Stimulated activated effector memory CD8-positive, alpha-beta T cell treated with anti-CD3 and anti-CD28 coated beads, Interleukin-12 subunit alpha, Interleukin-12 subunit beta, amount 100 ng/mL, for 72 hours (primary cell): ENCODE results near the gene ABCG8.
A peak's percentile ranks its signal among the peaks of the same experiment; 100 is the strongest.

Source experiments
- ATAC-seq: fragments of 150-1000 bp; cut with Tn5 transposase; 2 replicates; pipeline ENCODE4 v1.10.0; 2021
- DNase-seq, 2 donors: peaks; one replicate each; pipeline ENCODE4 v3.0.0; 2021 to 2022; ENCODE audit warnings: low spot score in 2 of 2
- H3K27ac Mint-ChIP-seq: one replicate; pipeline ENCODE4 v1.8.0; 2022; ENCODE audit warnings: mild to moderate bottlenecking, mixed read lengths
- H3K36me3 Mint-ChIP-seq: one replicate; pipeline ENCODE4 v1.8.0; 2022; ENCODE audit warnings: mild to moderate bottlenecking, mixed read lengths
- H3K4me1 Mint-ChIP-seq: one replicate; pipeline ENCODE4 v1.8.0; 2022; ENCODE audit warnings: mixed read lengths
- H3K4me3 Mint-ChIP-seq: one replicate; pipeline ENCODE4 v1.8.0; 2022; ENCODE audit warnings: mild to moderate bottlenecking, mixed read lengths
- H3K9me3 Mint-ChIP-seq: one replicate; pipeline ENCODE4 v1.8.0; 2022; ENCODE audit warnings: mixed read lengths

Gene ABCG8

DNA sequence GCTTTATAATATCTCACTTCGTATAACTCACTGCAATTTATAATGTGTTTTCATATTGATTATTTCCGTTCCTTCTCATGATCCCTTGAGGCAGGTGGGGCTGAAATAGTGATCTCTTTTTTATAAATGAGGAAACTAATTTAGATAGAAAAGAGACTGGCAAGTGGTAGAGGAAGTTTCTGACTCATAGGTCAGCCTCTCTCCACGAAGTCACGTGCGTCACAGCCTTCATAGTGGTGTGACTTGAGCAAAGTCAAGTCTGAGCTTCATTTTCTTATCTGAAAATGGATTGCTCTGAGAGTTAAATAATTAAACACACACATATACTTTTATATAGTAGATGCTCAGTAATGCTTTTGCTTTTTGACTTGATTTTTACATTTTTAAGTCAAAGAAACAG lies 20.0 kb upstream of the ABCG8 start:
- no peak for DNase-seq
- Mint-ChIP-seq H3K9me3 (peaks cover 3% of the 10 kb centered on the region), H3K4me3 (no peak overlapping the region), H3K36me3 (no peaks in the 10 kb centered on the region), H3K4me1 (peaks cover 5% of the 10 kb centered on the region), H3K27ac (no peak overlapping the region)
- peak; percentile 66 for ATAC-seq

DNA sequence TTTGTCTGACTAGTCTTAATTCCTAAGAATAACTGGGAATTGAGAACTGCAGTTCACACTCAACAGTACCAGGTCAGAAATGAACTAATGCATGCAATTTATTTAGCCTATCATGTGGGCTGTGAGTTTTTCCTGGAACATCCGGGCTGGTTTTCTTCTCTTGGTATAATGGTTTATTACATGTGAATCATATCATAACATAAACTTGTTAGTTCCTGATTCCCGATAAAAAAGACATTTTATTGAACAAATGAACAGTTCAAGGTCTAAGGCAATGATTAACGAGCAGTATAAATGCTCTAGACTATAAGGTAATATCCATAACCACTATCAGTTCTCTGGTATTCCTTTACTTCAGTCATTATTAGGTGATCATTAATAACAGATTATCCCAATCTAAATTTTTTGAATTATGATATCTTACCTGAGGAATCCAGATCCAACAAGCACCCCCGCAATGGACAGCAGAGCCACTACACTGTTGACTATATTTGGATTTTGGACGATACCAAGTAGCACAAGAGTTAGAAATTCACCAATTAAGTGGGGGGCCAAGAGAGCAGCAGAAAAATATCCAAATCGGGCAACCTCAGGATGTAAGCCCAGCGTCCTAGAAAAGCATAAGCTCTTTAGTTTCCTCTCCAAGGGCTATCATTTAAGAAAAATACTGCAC lies 19.1 kb upstream of the ABCG8 start:
- peaks cover 5% of the 10 kb centered on the region for H3K4me1 Mint-ChIP-seq
- H3K27ac Mint-ChIP-seq = no peak overlapping the region
- no peaks in the 10 kb centered on the region for H3K36me3 Mint-ChIP-seq
- DNase-seq (no peak), ATAC-seq (no peak)
- H3K9me3 Mint-ChIP-seq = peaks cover 3% of the 10 kb centered on the region
- no peak overlapping the region for H3K4me3 Mint-ChIP-seq

DNA sequence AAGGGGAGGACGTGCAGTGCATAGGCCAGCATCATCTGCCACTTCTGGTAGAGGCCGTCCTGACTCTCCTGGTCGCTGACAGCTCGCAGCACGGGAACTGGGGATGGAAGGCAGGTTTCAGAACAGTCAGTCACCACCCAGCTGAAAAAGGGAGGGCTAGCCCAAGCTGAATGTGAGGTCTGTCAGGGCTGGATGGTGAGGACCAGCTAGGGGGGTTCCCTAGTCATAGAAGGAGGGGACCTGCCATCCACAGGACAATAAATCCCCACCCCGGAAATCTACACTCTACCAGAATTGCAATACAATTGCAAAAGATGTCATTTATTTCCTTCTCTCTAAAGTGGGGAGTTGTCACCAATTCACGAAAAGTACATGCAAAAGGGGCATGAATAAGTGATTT lies 15.9 kb upstream of the ABCG8 start:
- H3K36me3 Mint-ChIP-seq = no peaks in the 10 kb centered on the region
- no peak overlapping the region for H3K4me3 Mint-ChIP-seq
- ATAC-seq = no peak
- no peaks in the 10 kb centered on the region for H3K4me1 Mint-ChIP-seq
- H3K27ac Mint-ChIP-seq = no peak overlapping the region
- no peaks in the 10 kb centered on the region for H3K9me3 Mint-ChIP-seq
- DNase-seq = no peak

DNA sequence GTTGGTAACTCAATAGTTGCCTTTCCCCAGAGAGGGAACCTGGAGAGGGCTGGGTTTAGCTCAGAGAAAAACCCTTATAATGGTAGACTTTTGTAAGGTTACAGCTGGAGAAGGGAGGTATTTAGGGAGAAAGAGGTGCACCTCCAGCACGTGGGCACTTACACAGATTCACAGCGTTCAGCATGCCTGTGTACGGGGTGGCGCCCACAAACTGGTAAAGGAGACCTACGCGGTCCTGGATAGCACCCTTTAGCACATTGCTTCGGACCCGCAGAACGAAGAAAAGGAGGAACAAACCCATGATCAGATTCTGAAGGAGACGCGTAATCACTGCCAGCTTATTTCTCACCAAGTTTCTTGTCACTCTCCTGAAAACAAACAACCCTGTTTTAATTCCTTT lies 15.0 kb upstream of the ABCG8 start:
- Mint-ChIP-seq H3K27ac (no peak overlapping the region), H3K9me3 (no peaks in the 10 kb centered on the region), H3K4me3 (no peak overlapping the region), H3K36me3 (no peaks in the 10 kb centered on the region), H3K4me1 (no peaks in the 10 kb centered on the region)
- DNase-seq (no peak), ATAC-seq (no peak)

DNA sequence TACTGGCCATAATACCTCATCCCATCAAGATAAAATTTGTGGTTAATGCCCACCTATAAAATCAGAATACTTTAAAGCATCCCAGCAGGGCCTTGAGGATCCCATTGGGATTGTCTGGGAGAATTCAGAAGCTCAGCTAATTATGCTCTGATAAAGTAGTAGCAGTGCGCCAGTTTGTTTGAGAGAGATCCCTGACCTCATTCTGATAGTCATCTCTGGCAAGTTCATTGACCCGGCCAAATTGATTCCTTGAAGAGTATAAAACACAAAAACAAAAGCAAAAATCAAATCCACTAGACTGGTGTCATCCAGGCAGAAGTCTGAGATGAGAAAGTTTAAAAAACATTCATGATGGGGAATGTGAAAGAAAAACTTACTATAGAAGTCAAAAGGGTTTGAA lies 14.3 kb upstream of the ABCG8 start:
- H3K27ac Mint-ChIP-seq = no peak overlapping the region
- no peak overlapping the region for H3K4me3 Mint-ChIP-seq
- no peaks in the 10 kb centered on the region for H3K36me3 Mint-ChIP-seq
- ATAC-seq (no peak), DNase-seq (no peak)
- no peaks in the 10 kb centered on the region for H3K9me3 Mint-ChIP-seq
- H3K4me1 Mint-ChIP-seq = no peaks in the 10 kb centered on the region

DNA sequence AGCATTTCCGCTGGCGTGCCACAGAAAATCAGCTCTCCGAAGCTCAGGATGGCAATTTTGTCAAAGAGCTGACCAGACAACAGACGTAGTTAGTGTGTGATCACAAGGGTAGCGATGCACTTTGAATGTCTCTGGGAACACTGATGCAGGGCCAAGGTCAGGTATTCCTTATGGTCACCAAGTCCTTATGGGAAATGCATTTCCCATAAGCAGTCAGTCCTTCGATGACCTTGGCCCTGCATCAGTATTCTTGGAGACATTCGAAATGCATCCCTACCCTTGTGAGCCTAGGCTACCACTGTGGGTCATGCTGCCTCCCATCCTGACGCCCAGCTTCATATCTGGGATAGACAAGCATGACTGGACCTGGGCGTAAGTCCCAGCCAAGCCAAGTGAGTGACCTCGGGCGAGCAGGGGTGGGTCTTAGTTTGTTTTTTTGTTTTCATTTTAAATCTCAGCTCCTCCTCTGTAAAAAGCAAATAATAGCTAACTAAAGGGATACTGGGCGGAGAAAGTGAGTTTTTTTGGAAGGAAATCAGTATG lies 13.7 kb upstream of the ABCG8 start:
- Mint-ChIP-seq H3K36me3 (no peaks in the 10 kb centered on the region), H3K9me3 (no peaks in the 10 kb centered on the region), H3K27ac (no peak overlapping the region), H3K4me3 (no peak overlapping the region), H3K4me1 (no peaks in the 10 kb centered on the region)
- ATAC-seq = no peak
- no peak for DNase-seq

DNA sequence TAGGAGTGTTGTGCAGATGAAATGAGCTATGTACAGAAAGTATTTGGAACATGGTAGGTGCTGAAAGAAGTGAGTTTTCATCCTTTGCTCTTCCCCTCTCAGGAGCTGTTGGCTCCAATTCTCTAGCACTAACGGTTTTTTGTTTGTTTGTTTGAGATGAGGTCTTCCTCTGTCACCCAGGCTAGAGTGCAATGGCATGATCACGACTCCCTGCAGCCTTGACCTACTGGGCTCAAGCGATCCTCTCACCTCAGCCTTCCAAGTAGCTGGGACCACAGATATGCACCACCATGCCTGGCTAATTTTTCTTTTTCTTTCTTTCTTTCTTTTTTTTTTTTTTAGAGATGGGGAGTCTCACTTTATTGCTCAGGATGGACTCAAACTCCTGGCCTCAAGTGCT lies 12.9 kb upstream of the ABCG8 start:
- no peak for ATAC-seq
- Mint-ChIP-seq H3K4me1 (no peaks in the 10 kb centered on the region), H3K27ac (no peak overlapping the region), H3K36me3 (no peaks in the 10 kb centered on the region), H3K9me3 (no peaks in the 10 kb centered on the region), H3K4me3 (no peak overlapping the region)
- DNase-seq = no peak

DNA sequence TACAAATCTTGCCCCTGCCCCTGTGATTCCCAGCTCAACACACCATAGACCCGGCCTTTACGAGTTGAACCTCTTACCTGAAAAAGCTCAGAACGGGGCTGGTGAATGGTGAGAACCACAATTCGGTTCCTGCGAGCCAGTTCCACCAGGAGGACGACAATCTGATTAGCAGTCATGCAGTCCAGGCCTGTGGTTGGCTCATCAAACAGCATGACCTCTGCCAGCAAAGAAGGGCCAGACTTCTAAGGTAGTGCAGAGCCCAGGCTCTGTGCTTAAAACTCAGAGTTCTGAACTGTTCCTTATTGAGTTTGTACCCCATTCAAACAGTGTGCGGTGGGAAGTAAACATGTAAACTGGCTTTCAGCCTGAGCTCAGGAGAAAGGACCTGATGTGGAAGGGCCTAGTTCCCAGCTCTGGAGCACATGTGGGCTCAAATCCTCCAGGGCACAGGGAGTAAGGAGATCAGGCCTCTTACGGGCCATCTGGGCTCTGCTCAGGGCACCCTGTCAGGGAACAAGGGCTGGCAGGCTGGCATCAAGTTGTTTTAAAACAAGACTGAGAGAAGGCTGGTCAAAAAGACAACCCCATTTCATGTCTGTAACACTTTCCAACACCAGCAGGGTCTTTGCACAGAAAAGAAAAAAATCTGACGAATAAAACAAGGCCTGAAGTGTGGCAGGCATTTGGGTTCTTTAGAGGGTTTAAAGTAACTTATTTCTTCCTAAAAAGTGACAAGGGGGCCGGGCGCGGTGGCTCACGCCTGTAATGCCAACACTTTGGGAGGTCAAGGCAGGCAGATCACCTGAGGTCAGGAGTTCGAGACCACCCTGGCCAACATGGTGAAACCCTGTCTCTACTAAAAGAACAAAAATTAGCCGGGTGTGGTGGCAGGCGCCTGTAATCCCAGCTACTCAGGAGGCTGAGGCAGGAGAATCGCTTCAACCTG lies 12.2 kb upstream of the ABCG8 start:
- DNase-seq (no peak), ATAC-seq (no peak)
- H3K27ac Mint-ChIP-seq = no peak overlapping the region
- no peak overlapping the region for H3K4me3 Mint-ChIP-seq
- H3K36me3 Mint-ChIP-seq = no peaks in the 10 kb centered on the region
- H3K4me1 Mint-ChIP-seq = peaks cover 5% of the 10 kb centered on the region
- no peaks in the 10 kb centered on the region for H3K9me3 Mint-ChIP-seq

DNA sequence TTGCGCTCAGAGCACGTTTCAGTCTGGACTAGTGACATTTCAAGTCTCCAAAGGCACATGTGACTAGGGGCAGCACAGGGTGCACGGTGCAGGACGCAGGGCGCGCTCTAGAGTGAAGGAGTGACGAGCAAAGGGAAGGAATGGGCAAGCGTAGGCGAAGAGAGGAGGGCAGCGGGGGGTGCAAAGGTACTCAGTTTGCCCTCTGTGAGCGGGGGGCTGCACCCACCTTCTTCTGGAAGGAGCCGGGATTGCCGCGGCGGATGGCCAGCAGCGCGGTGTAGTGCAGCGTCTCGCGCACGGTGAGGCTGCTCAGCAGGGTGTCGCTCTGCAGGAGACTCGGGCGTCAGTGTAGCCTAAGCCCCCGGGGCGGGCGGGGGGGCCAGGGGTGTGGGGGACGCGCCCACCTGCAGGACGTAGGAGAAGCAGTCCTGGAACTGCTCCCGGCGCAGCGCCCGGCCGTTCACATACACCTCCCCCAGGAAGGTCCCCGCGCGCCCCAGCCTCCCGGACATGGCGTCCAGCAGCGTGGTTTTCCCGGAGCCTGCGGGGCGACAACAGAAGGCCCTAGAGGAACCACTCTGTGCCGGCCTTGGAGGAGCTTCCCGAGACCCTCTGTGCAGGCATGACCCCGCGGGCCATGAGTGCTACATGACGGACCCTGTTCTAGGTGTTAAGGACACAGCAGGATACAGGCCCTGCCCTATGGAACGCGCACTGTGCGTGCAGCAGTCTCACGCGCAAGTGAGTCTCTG lies 7.1 kb upstream of the ABCG8 start:
- ATAC-seq (peak; percentile 37), DNase-seq (no peak)
- H3K4me3 Mint-ChIP-seq = no peak overlapping the region
- H3K4me1 Mint-ChIP-seq = peaks cover 6% of the 10 kb centered on the region
- no peaks in the 10 kb centered on the region for H3K36me3 Mint-ChIP-seq
- no peak overlapping the region for H3K27ac Mint-ChIP-seq
- H3K9me3 Mint-ChIP-seq = no peaks in the 10 kb centered on the region

DNA sequence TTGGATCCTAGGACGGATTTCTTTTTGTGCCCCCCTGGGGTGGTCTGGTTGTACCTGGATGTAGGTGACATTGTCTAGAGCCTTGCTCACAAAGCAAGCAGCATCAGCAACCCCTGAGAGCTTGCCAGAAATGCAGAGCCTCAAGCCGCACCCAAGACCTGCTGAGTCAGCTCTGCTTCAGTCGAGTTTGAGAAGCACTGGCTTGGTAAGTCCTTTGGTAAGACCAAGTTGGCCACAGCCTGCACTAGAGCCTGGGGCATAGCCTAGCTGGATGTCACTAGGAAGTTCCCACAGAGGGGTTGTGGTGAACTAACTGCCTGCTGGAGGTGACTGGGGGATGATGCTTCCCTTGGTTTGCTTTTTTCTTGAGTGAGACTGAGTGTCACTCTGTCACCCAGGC lies 6.3 kb upstream of the ABCG8 start:
- H3K4me3 Mint-ChIP-seq = no peak overlapping the region
- H3K27ac Mint-ChIP-seq = no peak overlapping the region
- no peak for DNase-seq
- H3K4me1 Mint-ChIP-seq = peaks cover 6% of the 10 kb centered on the region
- ATAC-seq = no peak
- H3K36me3 Mint-ChIP-seq = no peaks in the 10 kb centered on the region
- H3K9me3 Mint-ChIP-seq = no peaks in the 10 kb centered on the region

DNA sequence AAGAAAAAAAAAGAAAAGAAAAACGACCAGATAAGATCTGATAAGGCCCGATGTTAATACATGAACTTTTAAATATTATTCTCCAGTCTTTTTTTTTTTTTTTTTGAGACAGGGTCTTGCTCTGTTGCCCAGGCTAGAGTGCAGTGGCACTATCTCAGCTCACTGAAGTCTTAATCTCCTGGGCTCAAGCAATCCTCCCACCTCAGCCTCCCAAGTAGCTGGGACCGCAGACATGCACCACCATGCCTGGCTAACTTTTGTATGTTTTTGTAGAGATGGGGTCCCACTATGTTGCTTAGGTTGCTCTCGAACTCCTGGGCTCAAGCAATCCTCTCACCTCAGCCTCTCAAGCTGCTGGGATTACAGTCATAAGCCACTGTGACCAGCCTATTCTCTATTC lies 1.7 kb upstream of the ABCG8 start:
- no peaks in the 10 kb centered on the region for H3K36me3 Mint-ChIP-seq
- ATAC-seq = no peak
- no peaks in the 10 kb centered on the region for H3K4me1 Mint-ChIP-seq
- no peaks in the 10 kb centered on the region for H3K9me3 Mint-ChIP-seq
- no peak for DNase-seq
- no peak overlapping the region for H3K27ac Mint-ChIP-seq
- H3K4me3 Mint-ChIP-seq = no peak overlapping the region

DNA sequence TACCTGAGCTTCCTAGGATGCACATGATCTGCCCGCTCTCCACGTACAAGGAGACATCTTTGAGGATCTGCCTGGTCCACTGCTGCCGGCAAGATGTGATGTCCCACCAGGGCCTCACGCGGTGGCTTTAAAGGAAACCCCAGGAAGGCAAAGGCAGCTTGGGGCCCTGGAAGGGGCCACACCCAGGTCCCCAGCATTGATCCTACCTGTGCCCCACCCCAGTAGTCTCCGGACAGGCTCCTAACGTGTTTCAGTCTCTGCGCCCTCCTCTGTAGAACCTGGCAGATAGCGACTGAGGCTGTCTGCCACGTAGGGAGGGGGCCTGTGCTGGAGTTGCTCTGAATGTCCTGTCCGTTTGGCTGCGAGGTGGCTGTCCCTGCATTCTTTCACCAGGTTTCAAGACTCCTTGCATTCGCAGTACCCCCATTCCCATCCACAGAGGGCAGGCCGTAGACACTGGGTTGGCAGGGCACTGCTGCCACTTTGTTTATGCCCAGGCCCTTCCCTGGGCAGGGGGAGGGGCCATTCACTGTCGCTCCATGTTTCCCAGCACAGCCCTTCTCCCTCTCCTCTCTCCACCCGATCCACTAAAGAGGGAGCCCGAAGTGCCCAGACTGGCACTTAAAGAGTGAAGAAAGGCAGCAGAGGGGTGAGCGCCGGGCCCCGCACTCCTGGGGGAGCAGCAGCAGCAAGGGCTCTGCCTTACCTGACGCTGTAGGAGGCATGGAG lies 776 bp upstream of the ABCG8 start:
- no peaks in the 10 kb centered on the region for H3K9me3 Mint-ChIP-seq
- no peaks in the 10 kb centered on the region for H3K4me1 Mint-ChIP-seq
- peak in 1 of 2 donors; percentile 41 for DNase-seq
- H3K36me3 Mint-ChIP-seq = no peaks in the 10 kb centered on the region
- H3K27ac Mint-ChIP-seq = no peak overlapping the region
- no peak overlapping the region for H3K4me3 Mint-ChIP-seq
- ATAC-seq = no peak

DNA sequence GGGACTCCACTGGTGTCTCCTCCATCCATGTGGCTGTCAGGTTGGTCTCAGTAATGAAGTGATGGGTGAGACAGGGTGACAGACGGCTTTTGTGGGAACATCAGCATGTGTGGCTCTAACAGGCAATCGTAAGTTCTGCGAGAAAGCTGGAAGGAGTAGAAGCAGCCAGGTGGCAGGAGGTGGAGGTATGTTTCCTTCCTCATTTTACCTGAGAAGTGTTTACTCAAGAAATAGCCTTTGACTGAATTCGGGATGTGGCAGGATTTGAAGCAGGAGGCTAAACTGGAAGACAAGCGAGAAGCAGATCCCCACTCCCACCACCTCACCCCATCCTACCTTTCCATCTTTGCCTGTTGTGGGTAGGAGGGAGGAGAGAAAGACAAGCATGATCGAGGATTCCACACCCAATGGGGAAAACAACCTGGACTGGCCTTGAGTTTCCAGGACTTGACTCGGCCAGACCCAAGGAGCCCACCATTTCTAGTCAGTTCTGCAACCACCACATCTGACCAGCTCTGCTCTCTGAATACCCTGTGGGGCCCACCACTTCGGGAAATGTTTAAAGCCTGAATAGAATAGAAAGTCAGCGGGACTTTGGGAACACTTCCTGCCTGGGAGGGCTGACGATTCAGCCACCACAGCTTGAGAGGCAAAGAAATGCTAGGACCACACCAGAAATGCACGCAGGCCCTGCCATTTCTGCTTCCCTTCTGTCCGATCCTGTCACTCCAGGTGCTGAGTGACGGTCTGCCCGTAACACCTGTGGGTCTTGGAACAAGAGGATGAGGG lies 1.2 kb downstream of the ABCG8 start:
- Mint-ChIP-seq H3K9me3 (no peaks in the 10 kb centered on the region), H3K4me1 (no peaks in the 10 kb centered on the region), H3K36me3 (no peaks in the 10 kb centered on the region), H3K27ac (no peak overlapping the region), H3K4me3 (no peak overlapping the region)
- ATAC-seq (no peak), DNase-seq (peak in 1 of 2 donors; percentile 28)

DNA sequence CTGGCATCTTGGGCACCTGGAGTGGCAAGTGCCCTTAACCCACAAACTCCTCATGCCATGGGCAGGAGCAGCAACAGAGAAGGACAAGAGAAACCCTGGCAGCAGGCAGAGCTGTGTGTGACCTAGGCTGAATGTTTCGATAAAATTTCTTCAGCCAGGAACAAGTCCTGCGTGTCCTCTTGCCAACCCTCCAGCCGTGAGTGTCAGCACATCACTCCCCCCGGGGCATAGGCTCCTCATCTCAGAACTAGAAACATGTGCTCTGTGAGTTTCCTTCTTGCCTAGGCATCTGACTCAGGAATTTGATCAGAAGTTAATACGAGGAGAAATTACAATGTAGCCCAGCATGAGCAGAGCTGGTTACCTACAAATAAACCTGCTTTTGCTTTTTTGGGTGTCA lies 2.2 kb downstream of the ABCG8 start:
- DNase-seq (peak in 1 of 2 donors; percentile 26), ATAC-seq (peak; percentile 12)
- H3K27ac Mint-ChIP-seq = no peak overlapping the region
- H3K4me3 Mint-ChIP-seq = no peak overlapping the region
- no peaks in the 10 kb centered on the region for H3K4me1 Mint-ChIP-seq
- H3K9me3 Mint-ChIP-seq = no peaks in the 10 kb centered on the region
- no peaks in the 10 kb centered on the region for H3K36me3 Mint-ChIP-seq
